D341Med (cell line): ENCODE measurements around the gene BCR.
A peak's percentile ranks its signal among the peaks of the same experiment; 100 is the strongest.

Experiments
- DNase-seq: peaks from one replicate; pipeline ENCODE4 v3.0.0; 2012; ENCODE audit warnings: low spot score

BCR gene

DNA sequence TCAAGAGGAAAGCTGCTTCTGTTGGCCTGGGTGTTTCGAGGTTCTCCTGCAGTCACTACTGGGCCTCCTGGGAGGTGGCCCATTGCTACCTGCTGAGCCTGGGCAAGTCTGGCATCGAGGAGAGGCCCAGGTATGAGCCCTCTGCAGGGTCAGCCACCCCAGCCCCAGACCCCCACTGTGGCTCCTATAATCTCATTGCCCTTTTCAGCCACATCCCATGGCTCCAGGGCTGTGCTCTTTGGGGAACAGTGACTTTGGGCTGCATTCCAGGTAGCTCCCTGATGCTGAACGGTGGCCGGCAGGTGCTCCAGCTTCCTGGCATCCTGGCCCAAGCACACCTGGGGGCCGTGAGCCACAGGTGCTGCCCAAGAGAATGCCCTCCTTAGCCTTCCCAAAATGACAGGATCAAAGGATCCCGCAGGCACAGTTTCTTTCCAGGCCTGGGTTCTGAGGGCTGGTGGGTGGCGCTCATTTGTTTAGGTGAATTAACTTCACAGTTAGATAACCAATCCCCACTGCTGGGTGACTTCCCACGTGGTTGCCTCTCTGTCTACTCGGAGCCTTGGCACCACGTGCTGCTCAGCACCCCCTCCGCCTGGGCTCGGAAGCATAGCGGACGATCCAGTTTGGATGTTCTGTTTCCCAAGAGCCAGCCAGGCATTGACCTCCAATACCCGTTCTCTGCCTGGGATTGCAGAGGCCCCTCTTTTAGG is 97.4 kb downstream of the BCR start:
- no peak for DNase-seq

DNA sequence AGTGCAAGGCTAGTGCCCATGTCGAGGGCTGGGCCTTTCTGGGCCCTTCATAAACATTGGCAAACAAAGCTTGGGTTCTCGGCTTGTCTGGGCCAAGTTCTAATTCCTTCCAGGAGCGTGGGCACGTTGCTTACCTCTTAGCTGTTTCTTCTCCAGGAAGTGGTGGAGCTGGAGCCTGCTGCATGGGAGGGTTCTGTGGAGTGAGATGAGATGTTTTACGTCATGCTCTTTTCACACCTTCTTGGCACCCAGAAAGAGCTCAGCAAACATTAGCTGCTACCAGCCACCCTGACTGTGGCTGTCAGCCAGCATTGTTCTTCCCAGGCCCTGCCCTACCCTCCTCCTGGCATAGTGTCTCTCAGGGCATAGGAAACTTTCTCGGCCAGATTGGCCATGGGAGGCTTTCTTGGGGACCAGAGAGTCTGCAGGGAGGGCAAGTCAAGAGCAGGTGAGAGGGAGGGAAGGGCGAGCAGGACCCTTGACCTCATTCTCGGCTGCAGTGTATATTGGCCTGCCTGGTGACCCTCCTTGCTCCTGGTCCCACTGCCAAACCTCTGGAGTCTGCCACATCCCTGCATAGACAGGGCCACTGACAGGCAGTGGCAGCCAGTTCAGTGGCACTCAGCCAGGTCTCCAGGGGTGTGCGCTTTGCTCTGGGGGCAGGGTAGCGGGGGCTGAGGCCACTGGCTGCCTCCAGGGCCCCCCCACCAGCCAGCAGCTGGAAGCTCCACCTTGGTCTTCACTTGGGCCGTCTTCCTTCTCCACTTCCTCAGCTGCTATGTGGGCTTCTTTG is 98.8 kb downstream of the BCR start:
- no peak for DNase-seq

DNA sequence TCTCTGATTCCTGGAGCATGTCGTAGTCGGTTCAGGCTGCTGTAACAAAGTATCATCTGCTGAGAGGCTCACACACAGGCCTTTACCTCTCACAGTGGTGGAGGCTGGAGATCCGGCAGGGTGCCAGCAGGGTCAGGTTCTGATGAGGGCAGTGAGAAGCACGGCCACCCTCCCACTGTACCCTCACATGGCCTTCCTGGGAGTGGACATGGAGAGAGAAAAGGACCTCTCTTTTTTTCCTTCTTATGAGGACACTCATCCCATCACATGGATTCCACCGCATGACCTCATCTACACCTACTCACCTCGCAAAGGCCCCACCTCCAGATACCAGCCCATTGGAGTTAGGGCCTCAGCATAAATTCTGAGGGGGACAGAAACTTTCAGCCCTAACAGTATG is 99.5 kb downstream of the BCR start:
- no peak for DNase-seq

DNA sequence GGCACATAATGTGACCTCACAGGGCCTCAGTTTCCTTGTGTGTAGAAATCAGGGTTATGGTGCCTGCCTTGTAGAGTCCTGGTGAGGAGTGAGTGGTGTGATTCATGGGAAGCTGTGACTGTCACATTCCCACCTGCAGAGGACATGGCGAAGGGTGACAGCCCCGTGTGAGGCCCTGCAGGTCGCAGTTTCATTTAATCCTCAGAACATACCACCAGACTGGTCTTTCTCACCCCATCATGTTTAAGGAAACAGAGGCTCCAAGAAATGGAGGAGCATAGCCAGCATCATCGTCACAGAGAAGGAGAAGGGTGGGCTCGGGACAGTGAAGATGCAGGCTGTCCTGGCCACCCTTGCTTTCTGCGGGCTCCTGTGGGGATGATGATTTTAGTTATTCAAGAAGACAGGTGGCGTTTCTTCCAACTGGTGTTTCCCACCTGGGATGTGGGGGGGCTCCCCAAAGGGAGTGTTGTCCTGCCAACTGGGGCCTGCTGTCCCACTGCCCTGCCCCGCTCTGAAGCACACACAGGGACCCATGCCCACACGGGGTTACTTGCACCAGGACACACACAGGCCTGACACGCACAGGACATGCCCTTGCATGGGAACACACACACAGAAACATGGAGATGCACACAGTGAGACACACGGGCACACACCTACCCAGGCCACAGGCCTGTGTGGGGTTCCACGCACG is 100.2 kb downstream of the BCR start:
- DNase-seq = no peak

DNA sequence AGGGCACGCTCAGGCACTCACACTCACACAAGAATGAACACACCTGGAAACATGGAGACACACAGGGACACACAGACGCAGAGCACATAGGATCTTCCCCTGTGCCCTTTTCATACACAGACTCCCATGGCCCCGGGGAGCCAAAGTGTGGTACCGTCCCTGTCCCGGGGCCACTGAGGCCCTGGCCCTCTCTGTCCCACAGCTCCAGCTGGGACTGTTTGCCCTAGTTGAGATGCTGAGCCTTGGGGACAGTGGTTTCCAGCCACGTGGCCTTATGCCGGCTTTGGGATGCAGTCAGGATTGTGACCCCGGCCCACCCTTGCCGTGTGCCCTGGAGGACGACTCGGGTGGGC is 100.7 kb downstream of the BCR start:
- no peak for DNase-seq

DNA sequence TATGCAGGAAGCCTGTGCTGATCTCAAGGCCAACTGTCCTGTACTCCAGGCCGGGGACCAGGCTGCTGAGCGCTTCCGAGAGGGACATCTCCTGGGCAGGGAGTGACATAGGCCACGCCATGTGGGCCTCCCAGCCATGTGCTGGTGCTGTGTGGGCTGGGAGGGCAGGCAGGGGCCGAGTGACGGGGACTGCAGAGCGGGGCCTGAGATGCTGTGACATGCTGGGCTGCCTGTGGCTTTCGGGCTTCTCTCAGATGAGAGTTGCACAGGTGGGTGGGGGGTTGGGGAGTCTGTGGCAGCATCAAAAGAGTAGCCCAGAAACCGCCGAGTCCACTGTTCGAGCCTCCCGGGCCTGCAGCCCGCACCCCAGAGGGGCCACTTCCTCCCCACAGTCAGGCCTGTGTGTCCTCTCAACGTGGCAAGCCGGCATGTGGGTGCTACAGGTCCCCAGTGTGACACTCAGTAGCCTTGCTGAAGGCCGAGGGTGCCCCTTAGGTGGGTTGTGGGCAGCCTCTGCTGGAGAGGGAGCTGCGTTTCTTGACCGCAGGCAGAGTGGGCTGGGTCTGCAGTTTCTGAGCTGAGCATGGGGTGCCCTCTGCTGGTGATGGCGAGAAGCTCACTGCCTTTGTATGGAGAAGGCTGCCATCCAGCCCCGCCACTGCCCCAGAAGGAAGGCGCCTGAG is 101.2 kb downstream of the BCR start:
- DNase-seq = peak; percentile 89

DNA sequence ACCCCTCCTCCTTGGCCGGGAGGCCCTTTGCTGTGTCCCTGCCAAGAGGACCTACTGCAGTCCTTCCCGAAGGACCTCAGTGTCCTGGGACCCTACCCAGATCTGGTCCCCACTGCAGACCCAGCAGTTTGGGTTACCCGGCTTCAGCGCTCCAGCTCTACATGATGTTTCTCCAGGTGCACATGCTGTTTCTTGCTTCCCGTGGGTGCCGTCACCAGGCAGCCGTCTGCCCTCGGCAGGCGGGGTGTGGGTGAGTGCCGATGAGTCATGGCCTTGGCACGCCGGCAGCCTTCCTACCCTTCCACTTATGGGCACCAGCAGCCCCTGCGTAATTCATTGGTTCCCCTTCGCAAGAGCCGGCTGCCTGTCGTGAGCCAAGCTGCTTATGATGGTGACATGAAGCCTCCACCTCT is 101.8 kb downstream of the BCR start:
- DNase-seq = no peak

DNA sequence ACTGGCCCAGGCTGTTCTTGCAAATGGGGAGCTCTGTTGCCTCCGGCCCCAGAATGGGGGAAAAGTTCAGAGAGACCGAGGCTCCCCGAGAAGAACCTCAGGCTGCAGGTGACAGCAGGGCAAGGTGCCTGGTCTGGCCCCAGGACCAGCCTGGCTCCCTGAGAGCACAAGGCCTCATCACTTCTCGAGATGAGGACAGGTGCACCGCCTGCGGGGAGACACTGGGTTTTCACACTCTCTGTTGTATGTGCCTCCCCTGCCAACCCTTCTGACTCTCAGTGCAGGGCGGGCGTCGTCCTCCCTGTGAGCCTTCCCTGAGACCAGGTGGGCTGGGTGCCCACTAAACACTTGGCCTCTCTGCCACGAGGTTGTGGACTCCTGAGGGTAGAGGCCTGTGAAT is 102.2 kb downstream of the BCR start:
- DNase-seq = no peak

DNA sequence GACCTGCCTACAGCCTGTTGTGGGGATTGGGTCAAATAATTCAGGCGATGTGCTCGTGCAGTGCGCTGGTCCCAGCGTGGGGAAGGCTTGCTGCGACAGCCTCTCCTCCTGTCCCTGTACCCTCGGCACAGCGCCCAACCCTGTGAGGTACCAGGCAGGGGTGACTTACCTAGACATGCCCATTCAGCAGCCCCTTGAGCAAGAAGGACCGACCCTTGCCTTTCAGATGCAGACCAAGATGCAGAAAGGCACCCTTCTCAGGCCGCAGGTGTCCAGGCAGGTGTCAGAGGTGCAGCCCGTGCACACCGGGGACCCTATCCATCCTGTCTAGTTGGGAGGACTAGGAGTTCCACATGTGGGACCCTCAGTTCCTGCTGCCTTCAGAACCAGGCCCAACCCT is 102.7 kb downstream of the BCR start:
- no peak for DNase-seq

DNA sequence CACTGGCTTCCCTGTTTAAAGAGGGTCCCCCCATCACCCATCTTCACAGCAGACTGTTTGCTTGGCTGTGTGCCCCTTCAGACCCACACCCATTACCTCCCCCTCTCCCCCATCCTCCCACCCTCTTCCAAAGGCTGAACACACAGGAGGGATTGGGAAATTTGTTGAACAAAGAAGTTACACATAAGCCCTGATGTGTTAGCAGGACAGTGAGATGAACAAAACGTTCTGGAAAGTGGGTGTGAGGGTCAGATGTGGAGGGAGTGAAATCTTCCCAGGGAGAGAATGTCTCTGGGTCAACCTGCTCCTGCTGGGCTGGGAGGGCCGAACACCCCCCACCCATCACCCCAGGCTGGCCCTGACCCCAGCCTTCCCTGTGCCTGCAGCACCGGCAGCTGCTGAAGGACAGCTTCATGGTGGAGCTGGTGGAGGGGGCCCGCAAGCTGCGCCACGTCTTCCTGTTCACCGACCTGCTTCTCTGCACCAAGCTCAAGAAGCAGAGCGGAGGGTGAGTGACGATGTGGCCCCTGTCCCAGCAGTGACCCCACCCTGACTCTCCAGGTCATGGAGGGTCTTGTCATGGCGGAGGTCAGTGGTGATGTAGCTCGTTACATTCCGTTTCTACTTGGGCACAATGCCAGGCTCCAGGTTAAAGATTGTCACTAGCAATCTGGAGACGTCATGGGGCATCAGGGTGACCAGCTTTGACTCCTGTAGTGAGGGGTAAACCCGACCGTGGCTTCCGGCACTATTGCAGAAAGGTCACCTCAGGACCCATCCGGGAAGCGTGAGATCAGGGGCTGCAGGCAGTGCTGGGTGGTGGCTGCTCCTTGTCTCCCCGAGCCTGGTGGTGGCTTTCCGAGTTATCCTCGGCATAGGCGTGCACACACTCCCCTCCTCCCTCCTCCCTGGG is 103.5 kb downstream of the BCR start:
- no peak for DNase-seq

DNA sequence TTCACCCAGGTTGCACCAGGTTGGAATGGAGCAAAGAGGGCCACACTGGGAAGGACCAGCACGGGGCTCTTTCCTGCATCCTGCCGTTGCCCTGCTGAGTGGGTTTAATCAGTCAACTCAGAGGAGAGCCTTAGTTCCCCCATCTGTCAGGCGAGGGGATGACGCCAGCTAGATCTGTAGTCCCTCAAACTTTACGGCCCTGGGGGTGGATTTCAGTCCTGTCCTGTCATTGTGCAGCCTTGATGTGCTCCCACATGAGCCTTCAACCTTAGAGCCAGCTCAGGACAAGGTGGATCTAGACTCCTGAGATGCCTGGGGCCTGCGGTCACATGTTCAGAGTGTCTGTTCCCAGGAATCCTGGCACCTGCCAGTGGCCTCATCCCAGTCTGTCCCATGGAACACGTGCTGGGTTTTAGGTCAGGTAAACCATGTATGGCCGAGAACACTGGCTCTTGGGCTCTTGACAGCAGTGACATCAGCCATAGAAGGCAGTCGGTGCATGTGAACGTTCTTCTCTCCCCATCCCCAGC is 104.3 kb downstream of the BCR start:
- no peak for DNase-seq

DNA sequence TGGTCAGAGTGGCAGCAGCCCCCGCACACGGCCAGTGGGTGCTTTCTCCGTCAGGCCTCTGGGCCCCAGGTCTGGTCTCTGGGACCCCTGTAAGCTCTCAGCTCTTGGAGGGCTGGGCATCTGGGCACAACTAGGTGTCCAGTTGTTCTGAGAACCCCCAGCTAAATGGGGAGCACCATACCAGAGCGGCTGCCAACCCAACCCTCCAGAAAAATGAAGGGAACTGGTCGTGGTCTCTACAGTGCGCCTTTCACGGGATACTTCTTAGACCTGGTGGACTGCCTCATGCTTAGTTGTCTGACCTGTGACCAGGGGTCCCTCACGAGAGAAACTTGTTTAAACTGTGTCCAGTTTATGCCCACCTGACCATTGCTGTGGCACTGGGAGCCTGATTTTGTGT is 104.9 kb downstream of the BCR start:
- DNase-seq = no peak

DNA sequence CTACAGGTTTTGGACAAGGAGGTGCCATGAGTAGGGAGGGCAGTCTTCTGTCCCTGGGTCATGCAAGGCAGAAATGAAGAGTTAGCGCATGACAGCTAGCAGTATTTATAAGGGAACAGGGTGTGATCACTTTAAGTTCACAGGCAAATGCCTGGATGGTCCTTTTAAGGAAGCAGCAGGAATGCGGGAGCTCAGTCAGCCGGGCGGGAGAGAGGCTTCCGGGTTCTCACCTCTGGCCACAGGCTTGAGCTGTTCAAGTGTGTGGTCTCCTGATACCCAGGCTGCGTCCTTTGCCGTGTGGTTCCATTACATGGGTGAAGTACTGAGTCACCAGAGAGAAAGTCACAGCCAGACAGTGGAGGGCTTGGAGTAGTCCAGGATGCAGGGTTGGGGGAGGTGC is 105.4 kb downstream of the BCR start:
- no peak for DNase-seq

DNA sequence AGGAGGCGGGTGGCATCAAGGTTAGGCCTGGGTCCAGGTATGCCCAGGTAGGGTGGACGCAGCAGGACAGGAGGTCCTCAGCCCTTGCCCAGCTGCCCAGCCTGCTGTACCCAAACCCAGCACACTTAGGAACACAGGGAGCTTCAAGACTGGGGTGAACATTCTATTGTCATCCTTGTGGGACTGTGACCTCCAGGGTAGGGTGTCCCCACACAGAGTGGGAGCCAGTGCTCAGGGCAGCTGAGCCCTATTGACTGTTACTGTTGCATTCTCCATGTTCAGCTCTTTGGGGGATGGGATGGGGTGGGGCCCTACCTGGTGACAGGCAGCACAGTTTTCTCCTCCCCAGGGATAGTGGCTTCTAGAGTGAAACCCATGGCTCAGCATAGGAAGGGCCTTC is 106.0 kb downstream of the BCR start:
- no peak for DNase-seq

DNA sequence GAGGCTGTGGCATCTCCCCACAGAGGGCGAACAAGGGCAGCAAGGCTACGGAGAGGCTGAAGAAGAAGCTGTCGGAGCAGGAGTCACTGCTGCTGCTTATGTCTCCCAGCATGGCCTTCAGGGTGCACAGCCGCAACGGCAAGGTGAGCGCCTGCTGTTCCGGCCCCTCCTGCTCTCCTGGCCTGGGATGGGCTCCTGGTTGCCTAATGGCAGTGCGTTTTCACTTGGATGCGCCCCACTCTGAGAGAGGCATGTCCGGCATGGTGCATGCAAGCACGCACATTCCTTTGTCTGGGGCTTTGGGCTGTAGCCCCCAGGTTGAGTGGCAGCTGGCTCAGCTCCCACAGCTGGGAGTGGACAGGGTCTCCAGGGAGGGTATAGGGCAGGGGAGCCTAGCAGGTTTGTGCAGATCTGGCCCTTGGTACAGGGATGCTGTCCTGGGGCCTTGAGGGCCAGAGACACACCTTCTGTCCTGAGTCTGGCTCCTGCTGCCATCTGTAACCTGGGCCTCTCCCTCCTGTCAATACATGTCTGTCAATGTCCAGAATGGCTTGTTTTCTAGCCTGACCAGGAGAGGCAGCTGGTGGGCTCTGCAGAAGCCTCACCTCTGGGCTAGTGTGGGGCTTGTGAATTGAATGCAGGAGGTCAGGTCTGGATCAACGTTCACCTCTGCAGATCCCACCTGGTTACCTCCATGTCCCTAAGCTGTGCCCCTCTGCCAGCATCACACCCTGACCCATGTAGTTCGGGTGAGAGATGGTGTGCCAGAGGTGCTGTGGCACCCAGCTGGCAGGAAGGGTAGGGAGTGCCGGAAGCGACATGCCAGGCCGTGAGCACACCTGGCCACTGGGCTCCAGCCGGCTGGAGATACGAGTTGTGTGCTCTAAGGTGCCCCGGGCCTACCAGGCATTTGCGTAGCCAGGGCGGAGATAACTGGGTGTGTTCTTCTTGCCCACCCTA is 107.1 kb downstream of the BCR start:
- DNase-seq = no peak

DNA sequence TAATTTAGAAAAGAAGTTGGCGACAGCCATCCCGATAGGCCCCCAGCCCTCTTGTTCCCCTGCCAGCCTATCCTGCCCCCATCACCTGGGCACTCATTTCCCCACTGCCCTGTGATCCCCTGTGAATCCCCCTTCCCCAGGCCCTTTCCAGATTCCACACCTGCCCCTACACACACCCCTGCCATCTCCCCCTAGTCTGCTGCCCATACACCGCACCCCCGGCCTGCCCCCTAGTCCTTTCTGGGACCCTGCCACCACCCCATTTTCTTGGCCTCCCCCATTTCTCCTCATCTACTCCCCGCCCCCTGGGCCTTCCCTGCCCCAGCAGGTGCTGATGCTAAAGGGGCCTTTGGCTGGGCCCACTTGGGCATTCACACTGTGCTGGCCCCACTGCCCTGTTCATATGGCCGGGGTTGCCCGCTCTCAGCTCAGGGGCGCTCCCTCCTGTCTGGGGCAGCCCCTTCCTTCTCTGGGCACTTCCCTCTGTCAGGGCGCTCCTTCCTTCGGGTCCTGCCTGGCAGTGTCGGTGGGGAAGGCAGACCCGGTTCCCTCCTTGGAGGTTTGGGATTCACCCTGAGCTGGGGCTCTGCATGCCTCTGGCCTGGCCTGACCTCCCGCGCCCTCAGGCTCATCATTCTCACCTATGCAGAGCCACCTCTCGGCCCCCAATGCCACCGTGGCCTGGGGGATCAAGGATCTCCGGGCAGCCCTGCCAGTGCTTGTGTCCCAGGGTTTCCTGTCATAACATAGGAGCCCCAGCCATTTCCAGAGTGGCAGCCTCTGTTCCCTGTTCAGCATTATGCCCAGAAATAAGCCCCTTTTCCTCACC is 108.2 kb downstream of the BCR start:
- no peak for DNase-seq

DNA sequence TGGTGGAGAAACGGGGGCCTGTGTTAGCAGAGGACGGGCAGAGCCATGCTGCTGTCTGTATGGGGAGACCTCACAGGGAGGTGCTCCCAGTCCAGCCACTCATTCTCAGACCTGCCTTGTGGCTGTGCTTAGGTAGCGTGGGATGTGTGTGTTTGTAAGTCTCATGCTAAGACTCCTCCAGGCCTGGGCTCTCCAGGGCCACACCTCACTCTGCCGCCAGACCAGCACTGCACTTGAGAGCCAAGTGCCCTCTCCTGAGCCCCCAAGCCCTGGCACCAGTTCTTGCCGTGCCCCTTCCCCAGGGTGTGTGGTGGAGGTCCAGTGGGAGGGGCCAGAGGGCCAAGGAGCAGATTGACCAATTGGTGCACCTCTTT is 108.8 kb downstream of the BCR start:
- no peak for DNase-seq

DNA sequence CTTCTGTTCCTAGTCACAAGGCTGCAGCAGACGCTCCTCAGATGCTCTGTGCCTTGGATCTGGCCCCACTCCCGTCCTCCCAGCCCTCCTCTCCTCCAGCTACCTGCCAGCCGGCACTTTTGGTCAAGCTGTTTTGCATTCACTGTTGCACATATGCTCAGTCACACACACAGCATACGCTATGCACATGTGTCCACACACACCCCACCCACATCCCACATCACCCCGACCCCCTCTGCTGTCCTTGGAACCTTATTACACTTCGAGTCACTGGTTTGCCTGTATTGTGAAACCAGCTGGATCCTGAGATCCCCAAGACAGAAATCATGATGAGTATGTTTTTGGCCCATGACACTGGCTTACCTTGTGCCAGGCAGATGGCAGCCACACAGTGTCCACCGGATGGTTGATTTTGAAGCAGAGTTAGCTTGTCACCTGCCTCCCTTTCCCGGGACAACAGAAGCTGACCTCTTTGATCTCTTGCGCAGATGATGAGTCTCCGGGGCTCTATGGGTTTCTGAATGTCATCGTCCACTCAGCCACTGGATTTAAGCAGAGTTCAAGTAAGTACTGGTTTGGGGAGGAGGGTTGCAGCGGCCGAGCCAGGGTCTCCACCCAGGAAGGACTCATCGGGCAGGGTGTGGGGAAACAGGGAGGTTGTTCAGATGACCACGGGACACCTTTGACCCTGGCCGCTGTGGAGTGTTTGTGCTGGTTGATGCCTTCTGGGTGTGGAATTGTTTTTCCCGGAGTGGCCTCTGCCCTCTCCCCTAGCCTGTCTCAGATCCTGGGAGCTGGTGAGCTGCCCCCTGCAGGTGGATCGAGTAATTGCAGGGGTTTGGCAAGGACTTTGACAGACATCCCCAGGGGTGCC is 109.8 kb downstream of the BCR start:
- peak; percentile 86 for DNase-seq
